GM21717 (cell line): Measurements from ENCODE around the gene PDE4B.
"Not testable (repeated sequence)": the region's sequence is repeated elsewhere in the genome, so short reads cannot be mapped to it uniquely, and the experiment has no call there.

ENCODE experiments used
- ATAC-seq: cut with Tn5 transposase; IDR thresholded peaks from one replicate; pipeline ENCODE4 v1.9.1; 2021; ENCODE audit warnings: mild to moderate bottlenecking, moderate library complexity; ENCODE audit not compliant: unreplicated experiment

Gene PDE4B

GRCh38 chr1:66399888-66400529 lies 607.3 kb downstream of the PDE4B start:
- ATAC-seq: peak; percentile 21

DNA sequence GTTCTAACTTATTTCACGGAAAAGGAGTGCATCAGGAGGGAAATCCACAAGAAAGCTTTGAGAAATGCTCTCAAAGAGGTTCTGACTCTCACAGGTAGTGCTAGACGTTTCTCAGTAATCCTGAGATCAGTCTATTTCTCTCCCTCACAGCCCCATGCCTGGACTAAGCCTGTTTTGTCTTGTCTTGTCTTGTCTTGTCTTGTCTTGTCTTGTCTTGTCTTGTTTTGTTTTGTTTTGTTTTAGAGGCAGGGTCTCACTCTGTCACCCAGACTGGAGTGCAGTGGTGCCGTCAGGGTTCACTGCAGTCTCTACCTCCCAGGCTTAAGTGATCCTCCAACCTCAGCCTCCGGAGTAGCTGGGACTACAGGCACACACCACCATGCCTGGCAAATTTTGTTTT lies 608.0 kb downstream of the PDE4B start:
- no peak for ATAC-seq

DNA sequence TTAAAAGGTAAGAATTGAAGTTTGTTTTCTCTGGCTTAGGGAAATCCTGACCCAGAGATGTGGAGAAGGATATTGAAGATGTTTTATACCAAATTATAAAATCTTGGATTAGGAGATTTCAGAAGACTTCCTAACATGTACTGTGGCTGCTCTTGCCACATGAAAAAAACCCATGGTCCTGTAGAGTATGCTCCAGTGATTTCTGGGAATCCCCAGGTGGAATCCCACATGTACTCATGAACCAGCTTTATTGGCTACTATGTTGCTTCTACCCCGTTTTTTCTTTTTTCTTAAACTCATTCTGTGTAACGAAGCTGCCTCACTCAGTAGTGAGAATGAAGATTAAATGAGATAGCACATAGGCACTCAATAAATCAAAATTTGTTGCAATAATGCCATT lies 608.5 kb downstream of the PDE4B start:
- ATAC-seq: no peak

- ATAC-seq: peak; percentile 69
Observed at GRCh38 chr1:66402194-66402593, 609.5 kb downstream of the PDE4B start.

GRCh38 chr1:66403007-66403731 lies 610.5 kb downstream of the PDE4B start:
- ATAC-seq: no peak

GRCh38 chr1:66405061-66405460 lies 612.4 kb downstream of the PDE4B start:
- no peak for ATAC-seq

- not testable (repeated sequence) for ATAC-seq
Observed at GRCh38 chr1:66411449-66411848, 618.8 kb downstream of the PDE4B start.

- no peak for ATAC-seq
Observed at GRCh38 chr1:66412704-66413103, 620.0 kb downstream of the PDE4B start.

GRCh38 chr1:66413136-66413837 lies 620.6 kb downstream of the PDE4B start:
- ATAC-seq: no peak

GRCh38 chr1:66413838-66414175 lies 621.1 kb downstream of the PDE4B start:
- ATAC-seq: no peak

DNA sequence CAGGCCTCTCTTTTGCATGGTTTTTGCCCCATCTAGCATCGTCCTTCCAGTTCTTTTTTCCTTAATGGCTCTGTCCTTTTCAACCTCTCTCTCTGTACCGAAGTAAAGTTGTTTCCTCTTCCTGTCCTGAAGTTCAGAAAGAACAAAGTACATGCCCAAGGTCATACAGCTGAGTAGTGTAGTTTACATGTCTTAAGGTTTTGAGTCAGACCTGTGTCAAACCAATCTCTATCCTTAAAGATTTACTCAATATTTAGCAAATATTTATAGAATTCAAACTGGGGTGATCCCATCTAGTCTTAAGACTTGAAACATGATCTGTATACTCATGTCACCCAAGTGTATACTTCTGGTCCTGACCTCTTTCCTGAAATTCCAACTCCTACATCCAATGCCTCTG lies 622.6 kb downstream of the PDE4B start:
- no peak for ATAC-seq

- no peak for ATAC-seq
Observed at GRCh38 chr1:66415866-66416265, 623.2 kb downstream of the PDE4B start.

DNA sequence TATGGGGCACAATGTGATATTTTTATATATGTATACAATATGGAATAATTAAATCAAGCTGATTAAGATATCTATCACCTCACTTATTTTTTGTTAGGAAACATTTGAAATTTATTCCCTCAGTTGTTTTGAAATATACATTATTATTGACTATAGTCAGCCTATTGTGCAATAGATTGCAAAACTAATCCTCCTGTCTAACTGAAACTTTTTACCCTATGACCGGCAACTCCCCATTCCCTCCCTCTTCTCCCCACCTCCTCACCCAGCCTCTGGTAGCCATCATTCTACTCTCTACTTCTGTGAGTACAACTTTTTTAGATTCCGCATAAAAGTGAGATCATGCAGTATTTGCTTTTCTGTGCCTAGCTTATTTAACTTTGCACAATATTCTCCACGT lies 623.6 kb downstream of the PDE4B start:
- ATAC-seq: no peak

DNA sequence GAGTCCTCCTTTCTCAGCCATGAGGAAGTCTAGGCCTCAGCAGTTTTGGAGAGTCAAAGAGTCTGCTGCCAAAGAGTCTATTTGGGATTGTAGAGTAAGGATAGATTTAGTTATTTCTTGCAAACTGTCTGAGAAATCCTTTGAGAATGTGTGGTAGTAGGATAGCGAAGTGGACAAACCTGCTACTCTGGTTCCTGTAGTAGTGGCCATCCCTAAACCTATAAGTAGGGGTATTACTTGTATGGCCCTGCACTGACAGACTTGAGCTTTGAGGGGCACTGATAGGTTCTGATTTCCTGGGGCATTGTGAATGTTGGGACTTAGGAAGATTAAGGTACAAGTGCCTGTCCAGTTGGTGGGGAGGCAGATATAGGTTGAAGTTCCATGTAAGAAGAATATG lies 625.3 kb downstream of the PDE4B start:
- ATAC-seq: no peak

GRCh38 chr1:66420171-66420570 lies 627.5 kb downstream of the PDE4B start:
- not testable (repeated sequence) for ATAC-seq

GRCh38 chr1:66420906-66421305 lies 628.2 kb downstream of the PDE4B start:
- not testable (repeated sequence) for ATAC-seq

- ATAC-seq: no peak
Observed at GRCh38 chr1:66422804-66423203, 630.1 kb downstream of the PDE4B start.
